ENCODE measurements around the gene R3HDM4.
"Not testable (repeated sequence)": the region's sequence is repeated elsewhere in the genome, so short reads cannot be mapped to it uniquely, and the experiment has no call there.

R3HDM4 gene

DNA sequence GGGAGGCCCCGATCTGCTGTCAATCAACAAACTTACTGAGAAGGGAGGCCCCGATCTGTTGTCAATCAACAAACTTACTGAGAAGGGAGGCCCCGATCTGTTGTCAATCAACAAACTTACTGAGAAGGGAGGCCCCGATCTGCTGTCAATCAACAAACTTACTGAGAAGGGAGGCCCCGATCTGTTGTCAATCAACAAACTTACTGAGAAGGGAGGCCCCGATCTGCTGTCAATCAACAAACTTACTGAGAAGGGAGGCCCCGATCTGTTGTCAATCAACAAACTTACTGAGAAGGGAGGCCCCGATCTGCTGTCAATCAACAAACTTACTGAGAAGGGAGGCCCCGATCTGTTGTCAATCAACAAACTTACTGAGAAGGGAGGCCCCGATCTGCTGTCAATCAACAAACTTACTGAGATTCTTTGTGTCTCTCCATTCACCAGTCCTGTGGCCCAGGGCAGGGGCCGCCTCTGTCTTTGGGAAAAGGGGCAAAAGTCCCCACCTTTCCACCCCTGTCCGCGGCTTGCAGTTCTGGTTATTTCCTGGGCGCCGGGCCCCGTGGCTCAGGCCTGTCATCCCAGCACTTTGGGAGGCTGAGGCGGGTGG is 59.3 kb downstream of the R3HDM4 start:
- DNase-seq: not testable (repeated sequence)

DNA sequence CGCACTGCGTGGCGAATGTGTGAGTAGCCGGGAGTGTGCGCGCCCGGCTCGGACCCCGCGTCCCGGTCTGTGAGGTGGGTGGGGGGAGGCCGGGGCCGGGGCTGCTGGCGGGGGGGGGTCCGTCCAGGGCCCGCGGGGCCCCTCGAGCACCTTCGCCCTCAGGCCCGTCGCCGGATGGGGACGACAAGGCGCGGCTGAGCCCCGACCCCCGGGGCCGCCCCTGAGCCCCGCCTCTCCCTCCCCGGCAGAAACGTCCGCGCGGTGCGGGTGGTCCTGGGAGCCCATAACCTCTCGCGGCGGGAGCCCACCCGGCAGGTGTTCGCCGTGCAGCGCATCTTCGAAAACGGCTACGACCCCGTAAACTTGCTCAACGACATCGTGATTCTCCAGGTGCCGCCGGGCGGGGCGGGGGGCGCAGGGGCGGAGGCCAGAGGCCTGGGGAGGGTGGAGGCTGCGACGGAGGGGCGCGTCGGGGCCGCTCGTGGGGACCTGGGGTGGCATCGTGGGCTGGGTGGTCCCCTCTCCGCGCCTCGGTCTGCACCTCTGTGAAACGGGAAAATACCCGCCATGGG is 59.9 kb downstream of the R3HDM4 start:
- DNase-seq: no peak

DNA sequence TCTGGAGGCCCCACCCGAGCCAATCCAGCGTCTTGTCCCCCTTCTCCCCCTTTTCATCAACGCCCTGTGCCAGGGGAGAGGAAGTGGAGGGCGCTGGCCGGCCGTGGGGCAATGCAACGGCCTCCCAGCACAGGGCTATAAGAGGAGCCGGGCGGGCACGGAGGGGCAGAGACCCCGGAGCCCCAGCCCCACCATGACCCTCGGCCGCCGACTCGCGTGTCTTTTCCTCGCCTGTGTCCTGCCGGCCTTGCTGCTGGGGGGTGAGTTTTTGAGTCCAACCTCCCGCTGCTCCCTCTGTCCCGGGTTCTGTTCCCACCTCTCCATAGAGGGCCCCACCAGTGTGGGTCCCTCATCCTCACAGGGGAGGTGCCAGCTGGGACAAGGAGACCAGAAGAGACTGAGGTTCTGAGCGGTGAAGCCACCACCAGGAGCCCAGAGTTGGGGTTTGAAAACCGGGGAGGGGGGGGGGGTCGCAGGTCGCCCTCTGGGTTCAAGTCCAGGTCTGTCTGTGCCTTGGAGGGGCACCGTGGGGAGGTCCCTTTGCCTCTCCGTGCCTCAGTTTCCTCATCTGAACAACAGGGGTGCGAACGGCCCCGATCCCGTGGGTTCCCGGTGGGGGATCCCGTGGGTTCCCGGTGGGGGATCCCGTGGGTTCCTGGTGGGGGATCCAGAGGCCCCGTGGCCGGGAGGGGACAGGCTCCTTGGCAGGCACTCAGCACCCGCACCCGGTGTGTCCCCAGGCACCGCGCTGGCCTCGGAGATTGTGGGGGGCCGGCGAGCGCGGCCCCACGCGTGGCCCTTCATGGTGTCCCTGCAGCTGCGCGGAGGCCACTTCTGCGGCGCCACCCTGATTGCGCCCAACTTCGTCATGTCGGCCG is 60.6 kb downstream of the R3HDM4 start, which contains the start of gene ELANE:
ELANE (plus strand) TSS at position 168 of the 878 bp plus-strand sequence; CDS start at position 194, 26 bp downstream.
- no peak for DNase-seq

DNA sequence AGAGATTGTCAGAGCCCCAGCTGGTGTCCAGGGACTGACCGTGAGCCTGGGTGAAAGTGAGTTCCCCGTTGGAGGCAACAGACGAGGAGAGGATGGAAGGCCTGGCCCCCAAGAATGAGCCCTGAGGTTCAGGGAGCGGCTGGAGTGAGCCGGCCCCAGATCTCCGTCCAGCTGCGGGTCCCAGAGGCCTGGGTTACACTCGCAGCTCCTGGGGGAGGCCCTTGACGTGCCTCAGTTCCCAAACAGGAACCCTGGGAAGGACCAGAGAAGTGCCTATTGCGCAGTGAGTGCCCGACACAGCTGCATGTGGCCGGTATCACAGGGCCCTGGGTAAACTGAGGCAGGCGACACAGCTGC is 62.1 kb downstream of the R3HDM4 start:
- no peak for DNase-seq

DNA sequence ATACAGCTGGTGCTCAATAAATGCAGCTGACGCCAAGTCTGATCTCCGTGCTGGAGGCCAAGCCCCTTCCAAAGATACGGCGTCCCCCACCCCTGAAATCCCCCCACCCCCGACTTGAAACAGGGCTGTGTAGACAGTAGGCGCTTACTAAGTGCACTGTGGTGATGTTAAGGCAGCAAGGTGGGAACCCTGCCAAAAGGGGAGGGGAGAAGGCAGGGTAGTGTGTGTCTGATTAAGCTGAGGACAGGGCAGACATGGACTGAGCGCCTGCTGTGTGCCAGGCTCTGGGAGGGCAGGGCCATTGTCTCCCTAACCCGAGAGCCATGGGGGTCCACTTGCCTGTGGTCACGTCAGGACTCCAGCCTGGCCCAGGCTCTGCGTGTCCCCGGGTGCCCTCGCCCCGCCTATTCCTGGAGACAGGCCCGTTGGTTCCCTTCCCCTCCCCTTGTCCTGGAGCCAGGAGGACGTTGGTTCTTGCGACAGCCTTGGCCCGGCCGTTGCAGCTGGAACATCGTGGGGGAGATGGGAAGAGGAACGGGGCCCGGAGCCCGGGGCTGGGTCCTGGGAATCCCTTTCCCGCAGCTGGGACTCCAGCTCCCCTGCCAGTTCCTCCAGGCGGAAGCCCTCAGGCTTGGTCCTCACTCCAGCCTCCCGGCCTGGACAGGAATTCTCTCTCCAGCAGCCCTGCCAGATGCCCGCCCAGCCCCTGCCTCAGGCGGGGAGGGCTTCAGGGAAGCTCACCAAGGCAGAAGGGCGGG is 62.6 kb downstream of the R3HDM4 start:
- no peak for DNase-seq

DNA sequence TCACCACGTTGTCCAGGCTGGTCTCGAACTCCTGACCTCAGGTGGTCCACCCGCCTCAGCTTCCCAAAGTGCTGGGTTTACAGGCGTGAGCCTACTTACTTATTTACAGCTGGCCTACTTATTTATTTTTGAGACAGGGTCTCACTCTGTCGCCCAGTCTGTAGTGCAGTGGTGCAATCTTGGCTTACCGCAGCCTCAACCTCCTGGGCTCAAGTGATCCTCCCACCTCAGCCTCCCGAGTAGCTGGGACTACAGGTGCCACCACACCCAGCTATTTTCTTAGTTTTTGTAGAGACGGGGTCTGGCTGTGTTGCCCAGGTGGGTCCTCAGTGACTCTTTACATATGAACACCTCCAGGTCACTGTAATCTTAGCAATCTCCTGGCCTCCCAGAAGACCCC is 63.8 kb downstream of the R3HDM4 start:
- DNase-seq: not testable (repeated sequence)

DNA sequence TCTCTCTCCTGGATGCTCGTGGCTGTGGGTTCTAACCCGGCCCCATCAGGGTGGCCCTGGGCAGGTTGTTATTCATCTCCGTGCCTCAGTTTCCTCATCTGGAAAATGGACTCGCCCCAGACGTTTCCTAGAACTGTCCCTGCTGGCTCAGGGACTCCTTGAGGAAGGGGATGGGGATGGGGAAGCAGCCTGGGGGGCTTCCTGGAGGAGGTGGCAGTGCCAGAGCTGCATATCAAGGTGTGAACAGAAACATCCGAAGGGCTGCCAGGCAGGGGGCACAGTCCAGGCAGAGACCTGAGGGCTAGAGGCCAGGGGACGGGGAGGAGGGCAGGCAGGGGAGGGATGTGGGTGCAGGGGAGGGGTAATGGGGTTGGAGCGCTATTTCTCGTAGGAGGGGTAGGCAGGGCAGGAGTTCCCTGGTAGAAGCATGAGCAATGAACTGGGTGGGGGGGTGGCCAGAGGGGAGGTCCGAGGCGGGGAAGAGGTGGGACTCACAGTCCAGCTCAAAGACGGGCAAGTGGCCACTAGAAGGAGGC is 64.6 kb downstream of the R3HDM4 start:
- no peak for DNase-seq
